MM.1S (cell line): ENCODE results near the gene SWSAP1.

Source experiments
- DNase-seq: peaks from one replicate; pipeline ENCODE4 v3.0.0-alpha.2; 2015
- H2AFZ ChIP-seq: fragments of 300-600 bp; sonication (generic); 2 replicates; pipeline ENCODE4 v1.6.0; 2016; ENCODE audit warnings: antibody characterized with exemption, low read length
- H3F3A ChIP-seq: fragments of 300-600 bp; sonication (generic); 2 replicates; pipeline ENCODE4 v1.6.1; 2016; ENCODE audit warnings: mild to moderate bottlenecking, antibody characterized with exemption, low read length, moderate library complexity, mixed read lengths; ENCODE audit not compliant: insufficient read depth
- H3K27ac ChIP-seq: fragments of 300-600 bp; sonication (generic); 2 replicates; pipeline ENCODE4 v1.5.1; 2016; ENCODE audit warnings: mild to moderate bottlenecking, low read length
- H3K27me3 ChIP-seq: fragments of 300-600 bp; sonication (generic); replicated peaks from 2 replicates; pipeline ENCODE4 v1.6.0; 2016; ENCODE audit warnings: low read length; ENCODE audit not compliant: insufficient read depth
- H3K36me3 ChIP-seq: fragments of 300-600 bp; sonication (generic); replicated peaks from 2 replicates; pipeline ENCODE4 v1.6.1; 2016; ENCODE audit warnings: mild to moderate bottlenecking, low read length, mixed read lengths; ENCODE audit not compliant: insufficient read depth
- H3K4me1 ChIP-seq: fragments of 300-600 bp; sonication (generic); 2 replicates; pipeline ENCODE4 v1.6.1; 2016; ENCODE audit warnings: low read length, mixed read lengths
- H3K4me2 ChIP-seq: fragments of 300-600 bp; sonication (generic); 2 replicates; pipeline ENCODE4 v1.6.0; 2016; ENCODE audit warnings: low read depth, low read length
- H3K4me3 ChIP-seq: fragments of 300-600 bp; sonication (generic); 2 replicates; pipeline ENCODE4 v1.5.1; 2016; ENCODE audit warnings: low read length, mixed read lengths
- H3K79me2 ChIP-seq: fragments of 300-600 bp; sonication (generic); 2 replicates; pipeline ENCODE4 v1.6.1; 2016; ENCODE audit warnings: mixed run types, low read length, mixed read lengths
- H3K9ac ChIP-seq: fragments of 300-600 bp; sonication (generic); 2 replicates; pipeline ENCODE4 v1.6.1; 2016; ENCODE audit warnings: low read length, mixed read lengths
- H3K9me2 ChIP-seq: fragments of 300-600 bp; sonication (generic); replicated peaks from 2 replicates; pipeline ENCODE4 v1.6.1; 2016; ENCODE audit warnings: mild to moderate bottlenecking, low read length, mixed read lengths; ENCODE audit not compliant: insufficient read depth
- H3K9me3 ChIP-seq: fragments of 300-600 bp; sonication (generic); replicated peaks from 2 replicates; pipeline ENCODE4 v1.6.1; 2016; ENCODE audit warnings: mild to moderate bottlenecking, low read length, mixed read lengths; ENCODE audit not compliant: insufficient read depth
- H4K20me1 ChIP-seq: fragments of 300-600 bp; sonication (generic); 2 replicates; pipeline ENCODE4 v1.6.1; 2016; ENCODE audit warnings: mild to moderate bottlenecking, low read length, moderate library complexity, mixed read lengths; ENCODE audit not compliant: insufficient read depth
- EZH2 ChIP-seq: fragments of 300-600 bp; sonication (generic); optimal IDR thresholded peaks from 2 replicates; pipeline ENCODE3; 2017; ENCODE audit warnings: low read depth, mild to moderate bottlenecking, antibody characterized with exemption, low read length, mixed read lengths
- EZH2phosphoT487 ChIP-seq: fragments of 300-600 bp; sonication (generic); IDR thresholded peaks from 2 replicates; pipeline ENCODE4 v1.6.1; 2018; ENCODE audit warnings: antibody characterized with exemption, low read length
- TF ChIP-seq, protein P1 (sequence below): fragments of 300-600 bp; sonication (generic); IDR thresholded peaks from 2 replicates; pipeline ENCODE4 v1.5.1; 2016; ENCODE audit warnings: antibody characterized with exemption, low read length, mixed read lengths

SWSAP1 gene

DNA sequence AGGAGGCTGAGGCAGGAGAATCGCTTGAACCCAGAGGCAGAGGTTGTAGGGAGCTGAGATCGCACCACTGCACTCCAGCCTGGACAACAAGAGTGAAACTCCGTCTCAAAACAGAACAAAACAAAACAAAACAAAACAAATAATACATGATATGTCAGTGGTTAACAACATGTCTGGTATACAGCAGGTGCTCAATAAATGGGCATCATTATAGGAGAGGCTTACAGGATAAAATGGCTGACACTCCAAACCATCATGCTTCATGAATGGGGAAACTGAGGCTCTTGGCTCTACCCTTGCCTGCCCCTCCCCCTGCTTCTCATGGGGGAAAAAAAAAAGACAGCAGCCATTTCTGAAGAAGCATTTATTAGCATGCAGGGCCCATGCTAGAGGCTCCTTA lies 32.0 kb upstream of the SWSAP1 start:
- no peak overlapping the region for H3K4me2 ChIP-seq
- no peak overlapping the region for H3K9ac ChIP-seq
- H3K79me2 ChIP-seq, result no peaks in the 10 kb centered on the region
- H2AFZ ChIP-seq, result no peak overlapping the region
- H4K20me1 ChIP-seq, result no peaks in the 10 kb centered on the region
- H3K4me1 ChIP-seq, result peaks cover 9% of the 10 kb centered on the region; the same call in 1 of the 2 replicates
- H3K4me3 ChIP-seq, result no peak overlapping the region
- H3K9me3 ChIP-seq, result no peaks in the 10 kb centered on the region
- peaks cover 6% of the 10 kb centered on the region; the same call in 1 of the 2 replicates for H3F3A ChIP-seq
- TF ChIP-seq EZH2 (no peak), EZH2phosphoT487 (no peak)
- TF ChIP-seq, protein P1, sequence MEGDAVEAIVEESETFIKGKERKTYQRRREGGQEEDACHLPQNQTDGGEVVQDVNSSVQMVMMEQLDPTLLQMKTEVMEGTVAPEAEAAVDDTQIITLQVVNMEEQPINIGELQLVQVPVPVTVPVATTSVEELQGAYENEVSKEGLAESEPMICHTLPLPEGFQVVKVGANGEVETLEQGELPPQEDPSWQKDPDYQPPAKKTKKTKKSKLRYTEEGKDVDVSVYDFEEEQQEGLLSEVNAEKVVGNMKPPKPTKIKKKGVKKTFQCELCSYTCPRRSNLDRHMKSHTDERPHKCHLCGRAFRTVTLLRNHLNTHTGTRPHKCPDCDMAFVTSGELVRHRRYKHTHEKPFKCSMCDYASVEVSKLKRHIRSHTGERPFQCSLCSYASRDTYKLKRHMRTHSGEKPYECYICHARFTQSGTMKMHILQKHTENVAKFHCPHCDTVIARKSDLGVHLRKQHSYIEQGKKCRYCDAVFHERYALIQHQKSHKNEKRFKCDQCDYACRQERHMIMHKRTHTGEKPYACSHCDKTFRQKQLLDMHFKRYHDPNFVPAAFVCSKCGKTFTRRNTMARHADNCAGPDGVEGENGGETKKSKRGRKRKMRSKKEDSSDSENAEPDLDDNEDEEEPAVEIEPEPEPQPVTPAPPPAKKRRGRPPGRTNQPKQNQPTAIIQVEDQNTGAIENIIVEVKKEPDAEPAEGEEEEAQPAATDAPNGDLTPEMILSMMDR, result no peak
- no peak overlapping the region for H3K27ac ChIP-seq
- H3K36me3 ChIP-seq, result no peaks in the 10 kb centered on the region
- H3K9me2 ChIP-seq, result no peaks in the 10 kb centered on the region
- DNase-seq, result no peak
- H3K27me3 ChIP-seq, result no peaks in the 10 kb centered on the region

DNA sequence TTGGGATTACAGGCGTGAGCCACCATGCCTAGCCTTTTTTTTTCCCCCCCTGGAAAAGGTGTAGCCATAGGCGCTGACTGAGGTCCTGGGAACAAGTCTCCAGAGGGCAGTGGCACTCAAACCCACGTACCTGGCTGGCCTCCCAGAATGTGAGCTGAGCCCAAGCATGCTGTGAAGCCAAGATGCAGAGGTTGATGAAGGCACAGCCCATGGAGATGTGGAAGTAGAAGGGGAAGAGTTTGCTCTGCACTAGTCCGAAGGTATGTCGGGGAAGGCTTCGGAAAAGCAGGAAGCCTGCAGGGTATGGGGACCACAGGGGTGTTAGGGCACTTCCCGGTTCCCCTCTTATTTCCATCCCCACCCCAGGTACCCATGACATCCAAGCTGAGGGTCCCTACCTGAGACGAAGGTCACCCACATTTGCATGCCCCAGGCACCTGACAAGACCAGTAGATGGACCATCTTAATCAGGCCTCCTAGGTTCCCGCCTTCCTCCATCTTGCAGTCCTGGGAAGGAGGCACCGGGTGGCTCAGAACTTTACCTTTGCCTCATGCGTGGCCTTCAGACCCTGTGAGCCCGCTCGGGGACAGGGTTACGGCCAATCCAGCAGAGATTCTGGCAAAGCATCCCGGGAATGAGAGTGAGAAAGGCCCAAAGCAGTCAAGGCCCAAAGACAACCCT lies 29.2 kb upstream of the SWSAP1 start:
- H3K36me3 ChIP-seq, result no peaks in the 10 kb centered on the region
- H3K4me1 ChIP-seq, result 0 out of 2 replicates have a peak, but pooled peaks cover 4% of the 10 kb centered on the region
- H3K79me2 ChIP-seq, result no peaks in the 10 kb centered on the region
- H2AFZ ChIP-seq, result peak overlapping the region; percentile 93
- H3K27ac ChIP-seq, result no peak overlapping the region
- H3K9me2 ChIP-seq, result no peaks in the 10 kb centered on the region
- H3K4me2 ChIP-seq, result peak overlapping the region; percentile 82
- no peaks in the 10 kb centered on the region for H4K20me1 ChIP-seq
- no peaks in the 10 kb centered on the region for H3K9me3 ChIP-seq
- no peak for DNase-seq
- no peak for TF ChIP-seq EZH2
- TF ChIP-seq, protein P1, result no peak
- TF ChIP-seq EZH2phosphoT487, result no peak
- peak overlapping the region; percentile 67; the same call in 1 of the 2 replicates for H3K9ac ChIP-seq
- peak overlapping the region; percentile 84 for H3K4me3 ChIP-seq
- peaks cover 6% of the 10 kb centered on the region; the same call in 1 of the 2 replicates for H3F3A ChIP-seq
- H3K27me3 ChIP-seq, result no peaks in the 10 kb centered on the region

DNA sequence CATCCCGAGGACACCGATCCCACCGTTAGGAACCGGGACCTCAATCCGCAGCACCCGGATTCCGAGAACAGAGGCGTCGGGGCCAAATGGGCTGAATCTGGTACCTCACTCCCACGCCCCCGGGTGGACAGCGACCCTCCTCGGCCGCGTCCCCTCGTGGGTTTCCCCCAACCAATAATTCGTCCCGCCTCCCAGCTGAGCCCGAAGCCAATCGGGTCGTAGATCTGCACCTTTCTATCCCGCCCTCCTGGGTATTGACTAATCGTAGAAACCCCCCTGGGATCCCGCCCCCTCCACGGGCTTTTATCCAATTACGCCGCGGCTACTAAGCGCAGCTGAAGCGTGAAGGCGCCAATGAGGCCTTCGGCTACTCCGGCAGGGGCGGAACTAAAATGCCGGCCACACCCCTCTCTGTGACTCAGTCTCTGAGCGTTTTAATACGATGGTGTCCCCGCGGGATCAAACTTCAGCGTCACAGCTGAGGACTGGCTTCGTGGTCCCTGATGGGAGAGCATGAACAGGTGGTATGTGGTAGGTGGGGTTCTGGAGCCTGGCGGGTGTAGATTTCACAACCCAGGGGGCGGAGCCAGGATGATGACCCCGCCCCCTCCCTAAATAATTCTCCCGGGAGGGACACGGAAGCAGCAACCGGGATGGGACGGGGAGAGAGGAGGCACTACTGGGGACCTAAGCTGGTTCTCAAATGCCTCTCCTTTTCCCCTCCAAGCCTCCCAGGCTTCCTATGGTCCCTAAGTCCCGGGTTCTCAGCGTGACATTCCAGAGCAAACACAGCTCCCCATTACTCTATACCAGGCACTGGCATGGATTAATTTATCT lies 28.1 kb upstream of the SWSAP1 start, which contains the start of the genes CCDC159 and TMEM205:
Gene CCDC159 (plus strand): TSS at position 416 of the 837 bp plus-strand sequence. CDS start 88 bp downstream, at position 504.
Gene TMEM205 (minus strand): TSS at position 165 of the 837 bp plus-strand sequence. CDS start 649 bp downstream, outside the sequence.
- no peaks in the 10 kb centered on the region for H3K27me3 ChIP-seq
- H3K79me2 ChIP-seq, result no peaks in the 10 kb centered on the region
- no peaks in the 10 kb centered on the region for H3K9me2 ChIP-seq
- H3K9me3 ChIP-seq, result no peaks in the 10 kb centered on the region
- 0 out of 2 replicates have a peak, but pooled peaks cover 4% of the 10 kb centered on the region for H3K4me1 ChIP-seq
- peak within 1 kb of the TSS; percentile 82 for H3K4me2 ChIP-seq
- TF ChIP-seq EZH2, result no peak
- TF ChIP-seq, protein P1, result no peak
- TF ChIP-seq EZH2phosphoT487, result no peak
- peak; percentile 99 for DNase-seq
- H3K4me3 ChIP-seq, result peak within 1 kb of the TSS; percentile 84
- H3K9ac ChIP-seq, result peak within 1 kb of the TSS; percentile 67; the same call in 1 of the 2 replicates
- H3K36me3 ChIP-seq, result no peaks in the 10 kb centered on the region
- peaks cover 6% of the 10 kb centered on the region; the same call in 1 of the 2 replicates for H3F3A ChIP-seq
- no peaks in the 10 kb centered on the region for H4K20me1 ChIP-seq
- H2AFZ ChIP-seq, result peak within 1 kb of the TSS; percentile 96
- no peak within 1 kb of the TSS for H3K27ac ChIP-seq
